ENCODE data around the gene SPRED1.
"Not testable (repeated sequence)": the region's sequence is repeated elsewhere in the genome, so short reads cannot be mapped to it uniquely, and the experiment has no call there.

The SPRED1 gene

GRCh38 chr15:38254051-38254883 is 1.6 kb downstream of the SPRED1 start:
- H3K4me3 ChIP-seq (ENCODE audit: low read length), result peak overlapping the region; percentile 79
- no peak for TF ChIP-seq ZNF274 (IDR thresholded peaks at IDR 0.05; ENCODE audit: low read depth, low read length)

DNA sequence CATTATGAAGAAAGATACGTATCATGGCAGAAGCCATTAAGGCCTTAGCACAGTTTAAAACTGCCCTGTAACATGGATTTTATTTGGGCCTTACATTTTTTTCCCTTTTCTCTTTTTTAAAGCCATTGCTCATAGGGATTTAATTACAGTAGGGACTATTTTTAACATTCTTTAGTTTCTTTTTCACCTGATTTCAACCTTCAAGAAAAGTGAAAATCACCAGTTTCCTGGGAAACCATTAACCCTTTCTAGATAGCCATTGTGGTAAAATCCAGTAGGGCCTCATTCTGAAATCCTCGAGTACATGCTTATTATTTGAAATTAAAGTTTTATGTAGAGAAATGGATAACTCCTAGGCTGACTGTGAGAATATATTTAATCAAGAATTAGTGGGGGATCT is 3.1 kb downstream of the SPRED1 start:
- no peak overlapping the region for H3K4me3 ChIP-seq (ENCODE audit: low read length)
- no peak for TF ChIP-seq ZNF274 (IDR thresholded peaks at IDR 0.05; ENCODE audit: low read depth, low read length)

DNA sequence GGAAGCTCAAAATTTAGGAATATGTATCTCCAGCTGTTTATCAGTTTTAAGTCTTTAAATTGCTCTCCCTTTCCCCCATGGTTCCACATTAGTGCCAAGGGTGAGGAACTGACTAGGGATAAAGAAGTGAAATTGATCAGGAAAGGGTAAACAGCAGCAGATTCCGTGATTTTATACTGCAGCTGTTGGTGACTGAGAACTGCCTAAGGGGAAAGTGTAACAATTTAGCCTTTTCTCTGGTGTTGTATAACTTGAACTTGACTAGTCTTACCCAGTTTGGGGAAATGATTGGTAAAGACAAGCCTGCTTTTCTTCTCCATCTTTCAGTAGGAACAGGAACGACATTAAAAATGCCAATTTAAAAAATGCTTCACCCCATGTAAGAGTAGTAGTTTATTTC is 5.0 kb downstream of the SPRED1 start:
- H3K4me3 ChIP-seq (ENCODE audit: low read length), result no peak overlapping the region
- TF ChIP-seq ZNF274 (IDR thresholded peaks at IDR 0.05; ENCODE audit: low read depth, low read length), result no peak

GRCh38 chr15:38259134-38259533 is 6.5 kb downstream of the SPRED1 start:
- TF ChIP-seq ZNF274 (IDR thresholded peaks at IDR 0.05; ENCODE audit: low read depth, low read length), result no peak

DNA sequence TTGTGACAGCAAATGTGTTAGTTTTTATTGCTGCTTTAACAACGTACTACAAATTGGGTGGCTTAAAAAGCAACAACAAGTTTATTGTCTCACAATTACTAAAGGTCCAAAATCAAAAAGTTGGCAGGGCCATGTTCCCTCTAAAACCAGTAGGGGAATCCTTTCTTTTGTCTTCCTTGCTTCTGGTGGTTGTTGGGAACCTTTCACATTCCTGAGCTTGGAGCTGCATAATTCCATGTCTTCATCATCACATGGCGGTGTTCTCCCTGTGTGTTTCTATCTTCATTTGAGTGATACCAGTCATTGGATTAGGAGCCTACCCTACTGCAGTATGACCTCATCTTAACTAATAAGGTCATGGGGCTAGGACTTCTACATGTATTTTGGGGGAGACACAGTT is 7.4 kb downstream of the SPRED1 start:
- no peak for TF ChIP-seq ZNF274 (IDR thresholded peaks at IDR 0.05; ENCODE audit: low read depth, low read length)
- no peak overlapping the region for H3K4me3 ChIP-seq (ENCODE audit: low read length)

More at GRCh38 chr15:38259134-38259533, 6.5 kb downstream of the SPRED1 start:
- no peak overlapping the region for H3K4me3 ChIP-seq (ENCODE audit: low read length)

DNA sequence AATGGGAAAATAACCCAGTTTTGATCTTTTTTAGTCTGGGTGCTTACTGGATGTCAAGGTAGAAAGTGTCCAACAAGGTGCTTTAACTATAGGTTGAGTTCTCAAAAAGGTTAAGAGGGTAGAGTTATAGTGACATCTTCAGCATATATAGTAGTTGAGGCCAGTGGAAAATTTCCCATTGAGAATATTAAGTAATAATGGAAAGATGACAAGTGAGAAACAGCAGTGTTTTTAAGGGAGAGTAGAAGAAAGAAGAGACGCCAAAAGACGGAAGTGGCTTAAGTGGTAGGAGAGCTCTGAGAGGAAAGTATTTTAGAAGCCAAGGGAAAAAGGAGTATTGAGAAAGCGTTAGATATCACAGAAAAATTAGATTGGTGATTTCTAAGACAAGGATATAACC is 10.6 kb downstream of the SPRED1 start:
- no peak for TF ChIP-seq ZNF274 (IDR thresholded peaks at IDR 0.05; ENCODE audit: low read depth, low read length)

GRCh38 chr15:38263996-38264395 is 11.4 kb downstream of the SPRED1 start:
- H3K4me3 ChIP-seq (ENCODE audit: low read length), result no peak overlapping the region
- TF ChIP-seq ZNF274 (IDR thresholded peaks at IDR 0.05; ENCODE audit: low read depth, low read length), result no peak

More for the DNA sequence above, 10.6 kb downstream of the SPRED1 start:
- no peak overlapping the region for H3K4me3 ChIP-seq (ENCODE audit: low read length)

GRCh38 chr15:38266247-38266986 is 13.8 kb downstream of the SPRED1 start:
- TF ChIP-seq ZNF274 (IDR thresholded peaks at IDR 0.05; ENCODE audit: low read depth, low read length), result no peak
- H3K4me3 ChIP-seq (ENCODE audit: low read length), result no peak overlapping the region

DNA sequence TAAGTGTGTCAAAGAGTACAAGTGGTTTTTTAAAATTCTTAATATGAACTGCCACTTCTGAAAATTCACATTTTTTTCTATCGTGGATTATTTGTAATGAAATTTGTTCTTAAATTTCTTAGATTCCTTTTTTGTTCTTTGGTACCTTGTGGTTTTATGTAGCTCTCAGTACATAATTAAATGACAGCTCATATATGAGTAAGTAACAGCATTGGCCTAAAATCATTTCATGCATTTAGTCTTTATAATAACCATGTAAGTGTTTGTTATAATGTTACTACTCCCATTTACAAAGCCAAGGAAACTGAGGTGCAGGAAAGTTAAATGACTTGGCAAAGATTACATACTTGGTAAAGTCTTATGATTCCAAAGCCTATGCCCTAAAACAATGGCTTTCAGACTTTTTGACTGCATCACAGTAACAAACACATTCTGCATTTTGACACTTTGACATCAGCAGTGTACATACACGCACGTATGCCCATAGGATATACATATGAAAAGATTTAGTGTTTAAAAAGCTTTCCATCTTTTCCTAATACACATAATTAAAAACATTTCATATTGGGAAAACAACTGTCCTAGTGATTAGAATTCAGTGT is 14.9 kb downstream of the SPRED1 start:
- no peak overlapping the region for H3K4me3 ChIP-seq (ENCODE audit: low read length)
- no peak for TF ChIP-seq ZNF274 (IDR thresholded peaks at IDR 0.05; ENCODE audit: low read depth, low read length)

GRCh38 chr15:38271144-38271543 is 18.5 kb downstream of the SPRED1 start:
- H3K4me3 ChIP-seq (ENCODE audit: low read length), result no peak overlapping the region
- no peak for TF ChIP-seq ZNF274 (IDR thresholded peaks at IDR 0.05; ENCODE audit: low read depth, low read length)

- TF ChIP-seq ZNF274 (IDR thresholded peaks at IDR 0.05; ENCODE audit: low read depth, low read length), result no peak
- no peak overlapping the region for H3K4me3 ChIP-seq (ENCODE audit: low read length)
Measured at GRCh38 chr15:38271895-38272294, 19.3 kb downstream of the SPRED1 start.

DNA sequence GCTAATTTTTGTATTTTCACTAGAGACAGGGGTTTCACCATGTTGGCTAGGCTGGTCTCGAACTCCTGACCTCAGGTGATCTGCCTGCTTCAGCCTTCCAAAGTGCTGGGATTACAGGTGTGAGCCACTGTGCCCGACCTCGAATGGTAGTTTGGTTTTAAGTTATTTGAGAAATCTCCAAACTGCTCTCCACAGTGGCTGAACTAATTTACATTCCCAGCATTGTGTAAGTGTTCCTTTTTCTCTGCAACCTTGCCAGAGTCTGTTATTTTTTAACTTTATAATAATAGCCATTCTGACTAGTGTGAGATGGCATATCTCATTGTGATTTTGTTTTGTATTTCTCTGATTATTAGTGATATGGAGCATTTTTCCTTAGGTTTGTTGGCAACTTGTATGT is 19.8 kb downstream of the SPRED1 start:
- not testable (repeated sequence) for H3K4me3 ChIP-seq (ENCODE audit: low read length)

DNA sequence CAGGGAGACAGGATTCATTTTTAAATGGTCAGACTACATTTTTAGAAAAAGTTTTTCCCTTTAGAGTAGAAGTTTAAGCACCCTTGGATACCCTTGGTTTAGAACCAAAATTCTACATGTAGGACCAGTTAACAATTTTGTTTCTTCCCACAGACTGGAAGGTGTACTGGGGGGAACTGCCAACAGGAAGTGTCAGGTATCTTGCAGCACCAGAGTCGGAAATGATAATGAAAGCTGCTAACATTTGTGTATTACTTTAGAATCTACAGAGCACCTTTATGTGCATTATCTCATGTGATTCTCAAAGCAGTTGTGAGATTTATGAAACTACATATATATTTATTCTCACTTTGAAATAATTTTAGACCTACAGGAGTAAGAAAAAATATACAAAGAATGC is 21.5 kb downstream of the SPRED1 start:
- H3K4me3 ChIP-seq (ENCODE audit: low read length), result no peak overlapping the region
- TF ChIP-seq ZNF274 (IDR thresholded peaks at IDR 0.05; ENCODE audit: low read depth, low read length), result no peak

DNA sequence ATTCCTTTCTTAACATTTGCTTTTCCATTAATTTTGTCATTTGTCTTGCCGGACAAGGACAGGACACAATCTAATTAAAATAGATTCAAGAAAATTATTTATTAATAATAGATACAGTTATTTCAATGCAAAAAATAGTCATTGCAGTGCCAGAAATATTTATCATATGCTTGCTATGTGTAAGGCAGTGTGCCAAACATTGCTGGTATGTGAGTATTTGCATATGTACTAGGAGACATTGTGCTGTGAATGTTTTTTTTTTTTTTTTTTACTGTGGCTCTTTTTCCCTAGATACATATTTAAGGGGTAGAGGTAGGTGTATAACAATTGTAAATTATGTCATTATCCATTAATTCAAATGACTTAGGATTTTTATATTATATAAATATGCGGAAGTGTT is 23.3 kb downstream of the SPRED1 start:
- H3K4me3 ChIP-seq (ENCODE audit: low read length), result no peak overlapping the region
- TF ChIP-seq ZNF274 (IDR thresholded peaks at IDR 0.05; ENCODE audit: low read depth, low read length), result no peak

DNA sequence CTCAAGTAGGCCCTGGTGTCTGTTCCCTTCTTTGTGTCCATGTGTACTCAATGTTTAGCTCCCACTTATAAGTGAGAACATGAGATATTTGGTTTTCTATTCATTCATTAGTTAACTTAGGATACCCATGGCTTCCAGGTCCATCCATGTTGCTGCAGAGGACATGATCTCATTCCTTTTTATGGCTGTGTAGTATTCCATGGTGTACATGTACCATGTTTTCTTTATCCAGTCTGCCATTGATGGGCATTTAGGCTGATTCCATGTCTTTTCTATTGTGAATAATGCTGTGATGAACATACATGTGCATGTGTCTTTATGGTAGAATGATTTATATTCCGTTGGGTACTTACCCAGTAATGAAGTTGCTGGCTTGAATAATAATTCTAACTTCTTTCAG is 24.6 kb downstream of the SPRED1 start:
- not testable (repeated sequence) for H3K4me3 ChIP-seq (ENCODE audit: low read length)
